Fibroblast of villous mesenchyme (primary cell): Measurements from ENCODE around the gene ZMYM4. TPM values are rescaled to one million over a fixed set of nuclear protein-coding genes. Genes with fewer than 3 reads are reported as not detected.

Experiments
- DNase-seq: peaks from one replicate; pipeline ENCODE4 v3.0.0-alpha.2; 2010; ENCODE audit warnings: low read depth
- H3K4me3 ChIP-seq: 2 replicates; pipeline ENCODE4 v1.5.1; 2011; ENCODE audit warnings: low read depth, mild to moderate bottlenecking, low read length
- CTCF ChIP-seq: IDR thresholded peaks from 2 replicates; pipeline ENCODE4 v1.5.1; 2012; ENCODE audit warnings: low read depth, mild to moderate bottlenecking, low read length; ENCODE audit not compliant: insufficient read depth
- small RNA-seq: library from RNA; depleted of rRNA; stranded (forward); fragments of <200 nt; gene quantifications from one replicate; pipeline ENCODE3, GENCODE V24; 2012
- total RNA-seq: library from RNA; depleted of rRNA; stranded (reverse); fragments of >200 nt; gene quantifications from 2 replicates; pipeline ENCODE4 v1.2.3, GENCODE V29; 2012

Gene ZMYM4
- total RNA-seq, 1 donor, result 59.6 TPM

DNA sequence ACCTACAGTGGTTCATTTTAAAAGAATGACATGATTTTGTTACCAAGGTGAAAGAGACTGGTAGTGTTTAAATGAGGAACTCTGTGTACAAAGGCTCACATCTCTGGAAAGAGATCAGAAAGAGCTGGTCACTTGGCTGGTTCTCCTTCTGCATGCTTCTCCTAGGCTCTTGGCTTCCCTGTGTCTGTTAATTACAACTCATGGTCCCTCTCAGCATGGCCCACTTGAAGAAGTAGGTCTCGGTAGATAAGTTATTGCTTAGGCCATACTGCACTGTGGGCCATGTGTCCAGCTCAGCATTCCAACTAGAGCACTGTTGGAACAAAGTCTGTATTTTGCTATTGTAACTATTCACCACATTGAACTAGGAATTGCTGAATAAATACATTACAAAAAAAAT is 197.6 kb downstream of the ZMYM4 start:
- H3K4me3 ChIP-seq, result no peak overlapping the region
- no peak for DNase-seq
- no peak for TF ChIP-seq CTCF

DNA sequence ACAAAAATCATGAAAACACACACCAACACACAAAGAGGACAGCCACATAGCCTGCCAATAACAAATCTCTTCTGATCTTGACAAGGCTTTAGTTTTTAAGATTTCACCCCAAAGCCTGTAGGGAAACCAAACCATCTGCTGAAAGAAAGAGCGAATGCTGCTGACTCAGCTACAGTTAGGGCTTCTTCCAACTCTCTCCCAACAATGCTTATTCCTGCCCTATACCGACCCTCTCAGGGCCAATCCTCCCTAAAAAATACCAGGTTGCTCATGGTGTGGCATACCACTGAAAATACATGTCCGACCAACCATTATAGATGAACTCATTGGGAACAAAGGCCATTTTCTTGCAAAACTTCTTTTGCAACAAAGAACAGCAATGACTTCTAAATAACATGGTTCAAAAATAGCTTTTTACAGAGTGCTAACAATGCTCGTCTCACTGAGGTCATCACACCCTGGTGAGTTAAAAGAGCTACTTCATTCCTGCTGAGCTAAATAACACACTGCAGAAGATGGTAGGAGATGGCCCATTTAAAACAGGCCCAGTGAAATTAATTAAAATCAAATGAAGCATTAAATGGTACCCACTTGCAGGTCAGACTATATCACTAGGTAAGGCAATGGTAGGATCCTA is 202.6 kb downstream of the ZMYM4 start:
- no peak for DNase-seq
- no peak for TF ChIP-seq CTCF
- H3K4me3 ChIP-seq, result no peak overlapping the region

Small RNA genes within 50 kb of the gene (small RNA-seq; reads per million reads assigned to genes)
- not detected for gene RF00091

Other genes with a start within 250 kb of the ZMYM4 start
- 24.8 and 30.2 TPM in 2 replicates for gene ZMYM6, start 236.8 kb upstream of the ZMYM4 start, total RNA-seq
- 11.6 and 30.2 TPM in 2 replicates for gene ZMYM1, start 189.3 kb upstream of the ZMYM4 start, total RNA-seq
- gene SFPQ, start 75.6 kb upstream of the ZMYM4 start, total RNA-seq, result 235 and 244 TPM in 2 replicates